HTR-8/SVneo (cell line): ENCODE measurements around the gene PHACTR3.
"Not testable (repeated sequence)": the region's sequence is repeated elsewhere in the genome, so short reads cannot be mapped to it uniquely, and the experiment has no call there.

Experiments
- DNase-seq: peaks from one replicate; pipeline ENCODE4 v3.0.0; 2011; ENCODE audit warnings: low spot score, mixed read lengths; ENCODE audit not compliant: insufficient read length
- FAIRE-seq: peaks from 2 replicates; lab custom pipeline; 2011; peaks lifted over from hg19 to GRCh38; lab: Jason Lieb, UNC

Gene PHACTR3

GRCh38 chr20:59861401-59861800 is 257.1 kb downstream of the PHACTR3 start:
- DNase-seq (no peak), FAIRE-seq (peak; percentile 60)

- FAIRE-seq, result peak; percentile 52
Measured at GRCh38 chr20:59863058-59863457, 258.7 kb downstream of the PHACTR3 start.

GRCh38 chr20:59864726-59865125 is 260.4 kb downstream of the PHACTR3 start:
- FAIRE-seq (peak; percentile 63), DNase-seq (no peak)

More at GRCh38 chr20:59863058-59863457, 258.7 kb downstream of the PHACTR3 start:
- DNase-seq, result no peak

- no peak for DNase-seq
- no peak for FAIRE-seq
Measured at GRCh38 chr20:59866338-59866737, 262.0 kb downstream of the PHACTR3 start.

- no peak for DNase-seq
- peak; percentile 85 for FAIRE-seq
Measured at GRCh38 chr20:59871096-59871495, 266.8 kb downstream of the PHACTR3 start.

GRCh38 chr20:59873409-59873808 is 269.1 kb downstream of the PHACTR3 start:
- FAIRE-seq (no peak), DNase-seq (no peak)

- DNase-seq (no peak), FAIRE-seq (no peak)
Measured at GRCh38 chr20:59880198-59880597, 275.9 kb downstream of the PHACTR3 start.

- FAIRE-seq (peak; percentile 20), DNase-seq (no peak)
Measured at GRCh38 chr20:59884494-59884893, 280.2 kb downstream of the PHACTR3 start.

- DNase-seq, result no peak
- peak; percentile 49 for FAIRE-seq
Measured at GRCh38 chr20:59888050-59888449, 283.7 kb downstream of the PHACTR3 start.

- FAIRE-seq, DNase-seq: not testable (repeated sequence)
Measured at GRCh38 chr20:59890035-59890434, 285.7 kb downstream of the PHACTR3 start.

GRCh38 chr20:59891581-59891980 is 287.2 kb downstream of the PHACTR3 start:
- DNase-seq (no peak), FAIRE-seq (no peak)

- DNase-seq (no peak), FAIRE-seq (no peak)
Measured at GRCh38 chr20:59895908-59896307, 291.6 kb downstream of the PHACTR3 start.
